Left lung (tissue), 10 donors: ENCODE results near the gene SSBP4. TPM values are rescaled to one million over a fixed set of nuclear protein-coding genes. Genes with fewer than 3 reads are reported as not detected.
A peak's percentile ranks its signal among the peaks of the same experiment; 100 is the strongest.

Experiments used
- ATAC-seq: fragments of 200-7000 bp; cut with Tn5 transposase; one replicate; pipeline ENCODE4 v1.9.1; 2020; ENCODE audit warnings: moderate library complexity
- DNase-seq, 4 donors: peaks; one replicate each; pipeline ENCODE4 v3.0.0-alpha.2; 2013 to 2020
- H3K27ac ChIP-seq, 2 donors: fragments of 200-600 bp; sonication (generic) in 1 of 2; one replicate each; pipeline versions ENCODE4 v1.5.0 to v1.8.0; 2020 to 2021
- H3K27me3 ChIP-seq, 2 donors: fragments of 200-600 bp; sonication (generic) in 1 of 2; one replicate each; pipeline versions ENCODE4 v1.5.0 to v1.8.0; 2020 to 2021
- H3K36me3 ChIP-seq, 2 donors: fragments of 200-600 bp; sonication (generic) in 1 of 2; one replicate each; pipeline versions ENCODE4 v1.5.0 to v1.8.0; 2020 to 2021
- H3K4me1 ChIP-seq, 2 donors: fragments of 200-600 bp; one replicate each; pipeline ENCODE4 v1.8.0; 2021
- H3K4me3 ChIP-seq, 2 donors: fragments of 200-600 bp; sonication (generic) in 1 of 2; one replicate each; pipeline versions ENCODE4 v1.5.0 to v1.8.0; 2020 to 2021; ENCODE audit warnings: mild to moderate bottlenecking in 1 of 2
- H3K9me3 ChIP-seq, 2 donors: fragments of 200-600 bp; sonication (generic) in 1 of 2; one replicate each; pipeline versions ENCODE4 v1.5.0 to v1.8.0; 2020 to 2021
- CTCF ChIP-seq, 2 donors: fragments of 200-600 bp; sonication (generic) in 1 of 2; IDR thresholded peaks; one replicate each; pipeline versions ENCODE4 v1.5.0 to v1.8.0; 2021; ENCODE audit warnings: antibody characterized with exemption in 2 of 2
- intact Hi-C, 2 donors: fragments of 100-400 bp; cut with DNase I; formaldehyde crosslinking; loops; one replicate each; pipeline versions ENCODE4 v1.11.2 to v1.14.2; 2022
- polyA plus RNA-seq, 6 donors: library from polyadenylated mRNA; unstranded; fragments of 120-200 nt; gene quantifications; one replicate each; pipeline ENCODE4 v1.2.1, GENCODE V29; 2013; ENCODE audit not compliant: insufficient read length in 6 of 6
- total RNA-seq, 2 donors: library from RNA; stranded (reverse); fragmentation: NEBNext Ultra II Directional; extraction: Animal tissue kit (Norgen Biotek cat#: 25700); gene quantifications; one replicate each; pipeline ENCODE4 v1.2.1, GENCODE V29; 2021
- donor health status: DM: no; HTN: yes; CAD: no.
- donor health status: DM: no; HTN: no; CAD: no.

The SSBP4 gene
- total and polyA plus RNA-seq, 8 donors = 49.8 to 99.8 (median 74.5) TPM

- DNase-seq (peak in 2 of 4 donors; percentile 34 to 68), ATAC-seq (no peak)
- H3K27ac ChIP-seq = no peak overlapping the region
- intact Hi-C loops = no loop called here
- no peaks in the 10 kb centered on the region for H3K9me3 ChIP-seq
- H3K36me3 ChIP-seq = no peaks in the 10 kb centered on the region
- no peak overlapping the region for H3K4me3 ChIP-seq
- H3K27me3 ChIP-seq = peaks cover 0 to 15% of the 10 kb centered on the region in 2 donors
- peaks cover 30 to 54% of the 10 kb centered on the region in 2 donors for H3K4me1 ChIP-seq
- no peak for TF ChIP-seq CTCF (IDR thresholded peaks at IDR 0.05)
Observed at GRCh38 chr19:18412610-18413239, 6.5 kb upstream of the SSBP4 start.

- ATAC-seq (no peak), DNase-seq (peak in 2 of 4 donors; percentile 55 to 63)
- intact Hi-C loops = no loop called here
- Histone ChIP-seq H3K27me3 (peaks cover 0 to 30% of the 10 kb centered on the region in 2 donors), H3K9me3 (no peaks in the 10 kb centered on the region), H3K27ac (peak overlapping the region; percentile 96 to 98), H3K36me3 (no peaks in the 10 kb centered on the region), H3K4me3 (peak overlapping the region; percentile 24 to 37), H3K4me1 (peaks cover 42 to 59% of the 10 kb centered on the region in 2 donors)
- no peak for TF ChIP-seq CTCF (IDR thresholded peaks at IDR 0.05)
Observed at GRCh38 chr19:18414504-18415177, 4.6 kb upstream of the SSBP4 start.

- ATAC-seq (peak; percentile 2), DNase-seq (peak; percentile 76 to 86 (median 82))
- Histone ChIP-seq H3K4me1 (peaks cover 42 to 64% of the 10 kb centered on the region in 2 donors), H3K36me3 (no peaks in the 10 kb centered on the region), H3K9me3 (no peaks in the 10 kb centered on the region), H3K4me3 (peak overlapping the region; percentile 24 to 37), H3K27ac (peak overlapping the region; percentile 96 to 98), H3K27me3 (peaks cover 0 to 37% of the 10 kb centered on the region in 2 donors)
- TF ChIP-seq CTCF (IDR thresholded peaks at IDR 0.05) = no peak
- intact Hi-C loops = no loop called here
Observed at GRCh38 chr19:18415178-18415867, 3.9 kb upstream of the SSBP4 start.

- peaks cover 47 to 74% of the 10 kb centered on the region in 2 donors for H3K4me1 ChIP-seq
Observed at GRCh38 chr19:18416778-18417249, 2.4 kb upstream of the SSBP4 start.

More at GRCh38 chr19:18416778-18417249, 2.4 kb upstream of the SSBP4 start:
- Histone ChIP-seq H3K36me3 (no peaks in the 10 kb centered on the region), H3K4me3 (peak overlapping the region; percentile 21 to 58), H3K27ac (peak overlapping the region; percentile 96 to 98), H3K9me3 (no peaks in the 10 kb centered on the region), H3K27me3 (peaks cover 0 to 38% of the 10 kb centered on the region in 2 donors)
- TF ChIP-seq CTCF (IDR thresholded peaks at IDR 0.05) = no peak
- ATAC-seq = peak; percentile 66
- intact Hi-C loops = no loop called here
- peak; percentile 93 to 97 (median 95) for DNase-seq
